SK-N-MC (cell line): ENCODE results near the gene METRN.

Experiments
- FOXP2 ChIP-seq: optimal IDR thresholded peaks from 2 replicates; pipeline ENCODE3; 2011; ENCODE audit warnings: mild to moderate bottlenecking, moderate library complexity; ENCODE audit not compliant: insufficient read depth; ENCODE audit errors: extremely low read length, control extremely low read depth
- POLR2AphosphoS5 ChIP-seq: IDR thresholded peaks from 2 replicates; pipeline ENCODE4 v1.6.1; 2012; ENCODE audit warnings: mild to moderate bottlenecking, low read depth, low read length, borderline replicate concordance

DNA sequence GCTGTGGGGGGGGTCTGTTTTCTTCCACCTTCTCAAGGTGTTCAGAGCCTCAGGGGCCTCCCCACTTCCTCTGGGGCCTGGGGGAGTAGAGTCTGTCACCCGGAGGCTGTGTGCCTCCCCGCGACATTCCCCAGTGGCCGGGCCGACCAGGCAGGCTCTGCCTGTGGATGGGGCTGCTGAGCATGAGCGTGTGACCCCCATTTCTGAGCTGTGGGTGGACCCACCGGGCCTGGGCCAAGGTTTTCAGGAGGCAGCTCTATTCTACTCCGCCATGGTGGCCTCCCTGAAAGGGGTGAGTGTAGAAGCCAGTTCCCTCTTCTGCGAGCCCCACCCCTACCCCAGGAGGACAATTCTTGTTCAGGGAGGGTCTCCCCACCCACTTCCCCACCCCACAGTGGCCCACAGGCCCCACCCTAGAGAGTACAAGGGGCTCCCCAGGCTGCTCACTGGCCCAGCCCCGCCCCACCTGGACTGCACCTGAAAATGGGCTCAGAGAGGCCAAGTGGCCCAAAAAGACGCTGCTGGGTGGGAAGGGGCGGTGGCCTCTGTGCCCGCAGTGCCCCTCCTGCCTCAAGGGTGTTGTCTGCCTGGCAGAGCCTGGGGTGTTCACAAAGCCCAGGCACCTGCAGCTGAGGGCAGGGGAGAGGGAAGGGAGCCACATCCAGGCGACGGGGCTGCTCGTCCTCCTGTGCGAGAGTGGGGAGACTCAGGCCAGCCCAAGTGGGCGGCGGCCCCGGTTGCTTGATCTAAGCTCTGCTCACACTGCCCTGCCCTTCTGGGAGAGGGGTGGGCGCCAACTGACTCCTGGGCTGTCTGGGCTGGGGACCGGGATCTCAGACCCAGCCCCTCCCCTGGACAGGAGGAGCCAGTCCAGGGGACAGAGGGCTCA is 47.0 kb downstream of the METRN start:
- no peak for TF ChIP-seq FOXP2
- TF ChIP-seq POLR2AphosphoS5 = no peak
